ENCODE results near the gene RELN.

Gene RELN

GRCh38 chr7:103862302-103863035 is 127.0 kb downstream of the RELN start:
- Histone ChIP-seq H3K27me3 (ENCODE audit: control insufficient read depth, insufficient read depth, low read length) (no peaks in the 10 kb centered on the region), H3K9me3 (ENCODE audit: control insufficient read depth, low read depth, low read length) (no peaks in the 10 kb centered on the region), H3K9ac (ENCODE audit: low read length) (no peak overlapping the region)

DNA sequence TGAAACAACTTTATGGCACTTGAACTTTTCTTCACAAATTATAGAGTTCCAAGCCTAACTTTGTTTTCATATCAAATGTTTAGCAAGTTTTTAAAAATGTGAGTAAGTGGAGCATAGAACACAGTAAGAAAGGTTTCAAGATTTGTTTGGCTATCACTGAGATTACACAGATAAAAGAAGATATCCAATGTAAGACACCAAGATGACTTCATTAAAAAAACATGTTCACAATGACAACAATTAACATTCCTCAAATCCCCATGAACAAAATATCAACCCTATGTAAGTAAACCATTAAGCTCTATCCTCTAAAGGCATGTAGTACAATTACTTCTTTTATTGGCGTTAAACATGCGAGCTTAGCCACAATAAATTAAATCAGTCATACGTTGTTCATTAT is 129.7 kb downstream of the RELN start:
- Histone ChIP-seq H3K36me3 (ENCODE audit: control insufficient read depth, low read depth, low read length) (no peaks in the 10 kb centered on the region), H3K27me3 (ENCODE audit: control insufficient read depth, insufficient read depth, low read length) (no peaks in the 10 kb centered on the region), H3K9ac (ENCODE audit: low read length) (no peak overlapping the region), H3K27ac (ENCODE audit: low read length) (no peak overlapping the region), H3K4me1 (ENCODE audit: control insufficient read depth, low read depth, low read length) (peaks cover 7% of the 10 kb centered on the region), H3K4me3 (ENCODE audit: low read length) (no peak overlapping the region), H3K9me3 (ENCODE audit: control insufficient read depth, low read depth, low read length) (no peaks in the 10 kb centered on the region)

More at GRCh38 chr7:103862302-103863035, 127.0 kb downstream of the RELN start:
- Histone ChIP-seq H3K4me3 (ENCODE audit: low read length) (no peak overlapping the region), H3K27ac (ENCODE audit: low read length) (no peak overlapping the region), H3K36me3 (ENCODE audit: control insufficient read depth, low read depth, low read length) (no peaks in the 10 kb centered on the region), H3K4me1 (ENCODE audit: control insufficient read depth, low read depth, low read length) (no peaks in the 10 kb centered on the region)

- H3K4me3 ChIP-seq (ENCODE audit: low read length): no peak overlapping the region
- peaks cover 7% of the 10 kb centered on the region for H3K4me1 ChIP-seq (ENCODE audit: control insufficient read depth, low read depth, low read length)
- H3K27ac ChIP-seq (ENCODE audit: low read length): no peak overlapping the region
- H3K27me3 ChIP-seq (ENCODE audit: control insufficient read depth, insufficient read depth, low read length): no peaks in the 10 kb centered on the region
- H3K9me3 ChIP-seq (ENCODE audit: control insufficient read depth, low read depth, low read length): no peaks in the 10 kb centered on the region
- H3K36me3 ChIP-seq (ENCODE audit: control insufficient read depth, low read depth, low read length): no peaks in the 10 kb centered on the region
- H3K9ac ChIP-seq (ENCODE audit: low read length): no peak overlapping the region
These were observed 132.0 kb downstream of the RELN start for GRCh38 chr7:103857435-103857834.

GRCh38 chr7:103856929-103857328 is 132.5 kb downstream of the RELN start:
- Histone ChIP-seq H3K4me1 (ENCODE audit: control insufficient read depth, low read depth, low read length) (peaks cover 7% of the 10 kb centered on the region), H3K27me3 (ENCODE audit: control insufficient read depth, insufficient read depth, low read length) (no peaks in the 10 kb centered on the region), H3K36me3 (ENCODE audit: control insufficient read depth, low read depth, low read length) (no peaks in the 10 kb centered on the region), H3K27ac (ENCODE audit: low read length) (no peak overlapping the region), H3K4me3 (ENCODE audit: low read length) (no peak overlapping the region), H3K9me3 (ENCODE audit: control insufficient read depth, low read depth, low read length) (no peaks in the 10 kb centered on the region), H3K9ac (ENCODE audit: low read length) (no peak overlapping the region)

GRCh38 chr7:103855671-103856070 is 133.8 kb downstream of the RELN start:
- Histone ChIP-seq H3K9me3 (ENCODE audit: control insufficient read depth, low read depth, low read length) (no peaks in the 10 kb centered on the region), H3K27me3 (ENCODE audit: control insufficient read depth, insufficient read depth, low read length) (no peaks in the 10 kb centered on the region), H3K4me3 (ENCODE audit: low read length) (no peak overlapping the region), H3K36me3 (ENCODE audit: control insufficient read depth, low read depth, low read length) (no peaks in the 10 kb centered on the region), H3K4me1 (ENCODE audit: control insufficient read depth, low read depth, low read length) (peaks cover 7% of the 10 kb centered on the region), H3K9ac (ENCODE audit: low read length) (no peak overlapping the region), H3K27ac (ENCODE audit: low read length) (no peak overlapping the region)

- Histone ChIP-seq H3K27ac (ENCODE audit: low read length) (no peak overlapping the region), H3K4me1 (ENCODE audit: control insufficient read depth, low read depth, low read length) (peaks cover 7% of the 10 kb centered on the region), H3K27me3 (ENCODE audit: control insufficient read depth, insufficient read depth, low read length) (no peaks in the 10 kb centered on the region), H3K4me3 (ENCODE audit: low read length) (no peak overlapping the region), H3K9ac (ENCODE audit: low read length) (no peak overlapping the region), H3K36me3 (ENCODE audit: control insufficient read depth, low read depth, low read length) (no peaks in the 10 kb centered on the region), H3K9me3 (ENCODE audit: control insufficient read depth, low read depth, low read length) (no peaks in the 10 kb centered on the region)
These were observed 134.8 kb downstream of the RELN start for GRCh38 chr7:103854611-103855010.

DNA sequence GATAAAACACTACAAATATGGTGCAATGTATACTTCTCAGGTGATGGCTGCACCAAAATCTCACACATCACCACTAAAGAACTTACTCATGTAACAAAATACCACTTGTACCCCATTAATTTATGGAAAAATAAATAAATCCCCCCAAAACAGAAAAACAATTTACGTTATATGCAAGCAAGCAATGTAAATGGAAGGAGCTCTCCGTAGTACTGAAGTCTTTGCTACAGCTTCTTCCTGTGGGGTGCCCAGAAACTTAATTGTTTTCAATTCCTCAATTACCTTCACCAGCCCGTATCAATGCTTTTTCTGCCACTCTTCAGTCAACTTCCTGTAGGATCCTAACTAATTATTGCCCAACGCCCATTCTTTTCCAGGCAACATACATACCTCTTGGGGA is 138.1 kb downstream of the RELN start:
- Histone ChIP-seq H3K4me3 (ENCODE audit: low read length) (no peak overlapping the region), H3K27ac (ENCODE audit: low read length) (no peak overlapping the region), H3K9ac (ENCODE audit: low read length) (no peak overlapping the region), H3K4me1 (ENCODE audit: control insufficient read depth, low read depth, low read length) (no peaks in the 10 kb centered on the region), H3K9me3 (ENCODE audit: control insufficient read depth, low read depth, low read length) (no peaks in the 10 kb centered on the region), H3K36me3 (ENCODE audit: control insufficient read depth, low read depth, low read length) (no peaks in the 10 kb centered on the region), H3K27me3 (ENCODE audit: control insufficient read depth, insufficient read depth, low read length) (no peaks in the 10 kb centered on the region)

DNA sequence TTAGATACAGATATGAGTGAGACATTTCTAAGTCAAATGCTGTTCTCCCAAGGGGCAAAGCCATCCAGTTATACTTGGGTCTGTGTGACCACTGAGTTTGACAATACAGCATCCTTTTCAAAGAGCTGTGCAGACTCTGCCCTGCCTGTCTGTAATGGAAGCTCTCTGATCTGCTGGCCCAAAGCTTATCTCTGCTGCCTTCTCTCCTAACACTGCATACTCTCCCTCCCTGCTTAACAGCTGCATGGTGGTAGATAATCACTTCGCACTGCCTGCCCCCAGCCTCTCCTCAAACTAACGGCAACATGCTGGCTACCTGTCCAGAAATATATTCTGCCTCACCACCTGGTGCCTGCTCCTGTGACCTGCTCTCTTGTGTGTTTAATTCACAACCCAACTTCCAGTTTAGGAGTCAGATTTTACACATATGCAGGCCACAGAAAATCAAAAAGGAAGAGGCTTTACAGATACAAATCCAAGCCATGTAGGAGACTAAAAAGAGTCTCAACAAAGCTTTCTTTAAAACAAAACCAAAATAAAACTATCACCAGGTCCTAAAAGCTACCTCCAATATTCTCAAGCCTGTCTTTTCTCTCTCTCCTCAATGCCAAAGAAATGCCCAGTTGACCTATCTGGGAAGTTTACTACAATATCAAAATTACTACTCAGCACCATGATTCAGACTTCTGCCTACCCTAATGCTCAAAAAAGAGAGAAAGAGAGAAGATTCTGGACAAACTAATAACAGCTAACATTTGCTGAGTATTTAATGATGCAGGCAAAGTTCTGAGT is 145.6 kb downstream of the RELN start:
- H3K9me3 ChIP-seq (ENCODE audit: control insufficient read depth, low read depth, low read length): no peaks in the 10 kb centered on the region
- no peaks in the 10 kb centered on the region for H3K4me1 ChIP-seq (ENCODE audit: control insufficient read depth, low read depth, low read length)
- H3K4me3 ChIP-seq (ENCODE audit: low read length): no peak overlapping the region
- no peak overlapping the region for H3K27ac ChIP-seq (ENCODE audit: low read length)
- no peaks in the 10 kb centered on the region for H3K36me3 ChIP-seq (ENCODE audit: control insufficient read depth, low read depth, low read length)
- H3K27me3 ChIP-seq (ENCODE audit: control insufficient read depth, insufficient read depth, low read length): no peaks in the 10 kb centered on the region
- no peak overlapping the region for H3K9ac ChIP-seq (ENCODE audit: low read length)

- no peaks in the 10 kb centered on the region for H3K27me3 ChIP-seq (ENCODE audit: control insufficient read depth, insufficient read depth, low read length)
- H3K4me1 ChIP-seq (ENCODE audit: control insufficient read depth, low read depth, low read length): no peaks in the 10 kb centered on the region
- H3K27ac ChIP-seq (ENCODE audit: low read length): no peak overlapping the region
- no peak overlapping the region for H3K9ac ChIP-seq (ENCODE audit: low read length)
- H3K9me3 ChIP-seq (ENCODE audit: control insufficient read depth, low read depth, low read length): no peaks in the 10 kb centered on the region
- no peak overlapping the region for H3K4me3 ChIP-seq (ENCODE audit: low read length)
- no peaks in the 10 kb centered on the region for H3K36me3 ChIP-seq (ENCODE audit: control insufficient read depth, low read depth, low read length)
These were observed 156.1 kb downstream of the RELN start for GRCh38 chr7:103833401-103833800.

GRCh38 chr7:103832438-103832837 is 157.0 kb downstream of the RELN start:
- Histone ChIP-seq H3K9me3 (ENCODE audit: control insufficient read depth, low read depth, low read length) (no peaks in the 10 kb centered on the region), H3K4me3 (ENCODE audit: low read length) (no peak overlapping the region), H3K27ac (ENCODE audit: low read length) (no peak overlapping the region), H3K4me1 (ENCODE audit: control insufficient read depth, low read depth, low read length) (no peaks in the 10 kb centered on the region), H3K36me3 (ENCODE audit: control insufficient read depth, low read depth, low read length) (no peaks in the 10 kb centered on the region), H3K27me3 (ENCODE audit: control insufficient read depth, insufficient read depth, low read length) (no peaks in the 10 kb centered on the region), H3K9ac (ENCODE audit: low read length) (no peak overlapping the region)

DNA sequence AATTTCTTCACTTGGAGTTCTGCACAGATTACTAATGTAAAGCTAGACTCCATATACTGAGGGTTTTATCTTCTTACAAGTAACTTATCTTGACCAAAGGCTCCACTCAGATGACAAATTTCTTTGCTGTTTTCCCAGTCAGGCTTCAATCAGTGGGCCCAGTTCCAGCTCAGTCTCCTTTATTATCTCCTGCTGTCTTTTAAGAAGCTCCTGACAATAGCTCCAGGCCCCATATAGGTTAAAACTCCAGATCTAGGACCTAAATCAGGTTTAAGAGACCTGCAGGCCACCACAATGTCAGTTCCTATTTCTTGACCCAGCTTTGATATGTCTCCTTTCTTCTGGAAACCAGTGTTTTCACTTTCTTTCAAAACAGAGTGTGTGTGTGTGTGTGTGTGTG is 165.2 kb downstream of the RELN start:
- H3K27ac ChIP-seq (ENCODE audit: low read length): no peak overlapping the region
- H3K4me1 ChIP-seq (ENCODE audit: control insufficient read depth, low read depth, low read length): no peaks in the 10 kb centered on the region
- no peaks in the 10 kb centered on the region for H3K36me3 ChIP-seq (ENCODE audit: control insufficient read depth, low read depth, low read length)
- H3K9me3 ChIP-seq (ENCODE audit: control insufficient read depth, low read depth, low read length): no peaks in the 10 kb centered on the region
- H3K9ac ChIP-seq (ENCODE audit: low read length): no peak overlapping the region
- H3K27me3 ChIP-seq (ENCODE audit: control insufficient read depth, insufficient read depth, low read length): no peaks in the 10 kb centered on the region
- H3K4me3 ChIP-seq (ENCODE audit: low read length): no peak overlapping the region

GRCh38 chr7:103823084-103823483 is 166.4 kb downstream of the RELN start:
- H3K27ac ChIP-seq (ENCODE audit: low read length): no peak overlapping the region
- no peak overlapping the region for H3K9ac ChIP-seq (ENCODE audit: low read length)
- H3K4me1 ChIP-seq (ENCODE audit: control insufficient read depth, low read depth, low read length): no peaks in the 10 kb centered on the region
- no peaks in the 10 kb centered on the region for H3K27me3 ChIP-seq (ENCODE audit: control insufficient read depth, insufficient read depth, low read length)
- no peaks in the 10 kb centered on the region for H3K9me3 ChIP-seq (ENCODE audit: control insufficient read depth, low read depth, low read length)
- no peaks in the 10 kb centered on the region for H3K36me3 ChIP-seq (ENCODE audit: control insufficient read depth, low read depth, low read length)
- no peak overlapping the region for H3K4me3 ChIP-seq (ENCODE audit: low read length)

Measured in iPS-18a (cell line).